HCT116 (cell line): ENCODE results near the gene LNPK.

Experiments used
- CTCF ChIP-seq, 3 experiments: fragments of 200-600 bp in 1 of 3; sonication (generic) in 1 of 3; IDR thresholded peaks in 2 of 3; conservative IDR thresholded peaks in 1 of 3; 2 replicates each; pipeline ENCODE4 v1.5.1; 2012 to 2017; ENCODE audit warnings: low read depth in 2 of 3, low read length in 2 of 3, antibody characterized with exemption in 1 of 3, borderline replicate concordance in 1 of 3, control low read depth in 1 of 3, mild to moderate bottlenecking in 1 of 3, mixed read lengths in 1 of 3, mixed run types in 1 of 3, moderate library complexity in 1 of 3; ENCODE audit not compliant: insufficient read depth in 1 of 3
- EGR1 ChIP-seq: IDR thresholded peaks from 2 replicates; pipeline ENCODE4 v1.6.1; 2012; ENCODE audit warnings: low read depth
- ELF1 ChIP-seq: IDR thresholded peaks from 2 replicates; pipeline ENCODE4 v1.6.1; 2012; ENCODE audit warnings: low read depth, borderline replicate concordance
- EZH2 ChIP-seq: fragments of 200-600 bp; sonication (generic); IDR thresholded peaks from 2 replicates; pipeline ENCODE4 v1.6.1; 2017; ENCODE audit warnings: antibody characterized with exemption, mixed run types
- EZH2phosphoT487 ChIP-seq: fragments of 200-600 bp; IDR thresholded peaks from 2 replicates; pipeline ENCODE4 v1.6.1; 2018; ENCODE audit warnings: antibody characterized with exemption, borderline replicate concordance
- FOSL1 ChIP-seq: IDR thresholded peaks from 2 replicates; pipeline ENCODE4 v1.6.1; 2012; ENCODE audit warnings: low read depth
- MAX ChIP-seq: IDR thresholded peaks from 2 replicates; pipeline ENCODE4 v1.6.1; 2012
- POLR2A ChIP-seq: IDR thresholded peaks from 2 replicates; pipeline ENCODE4 v1.7.0; 2011; ENCODE audit warnings: borderline replicate concordance; ENCODE audit not compliant: insufficient read depth, insufficient read length; ENCODE audit errors: extremely low read depth
- POLR2AphosphoS5 ChIP-seq: IDR thresholded peaks from 2 replicates; pipeline ENCODE4 v1.6.1; 2011; ENCODE audit warnings: mild to moderate bottlenecking, low read depth, low read length, moderate library complexity
- RAD21 ChIP-seq: IDR thresholded peaks from 2 replicates; pipeline ENCODE4 v1.6.1; 2012; ENCODE audit warnings: low read depth, mild to moderate bottlenecking
- SIN3A ChIP-seq: IDR thresholded peaks from 2 replicates; pipeline ENCODE4 v1.6.1; 2012; ENCODE audit warnings: low read depth
- SP1 ChIP-seq: IDR thresholded peaks from 2 replicates; pipeline ENCODE4 v1.6.1; 2012; ENCODE audit warnings: low read depth
- YY1 ChIP-seq: IDR thresholded peaks from 2 replicates; pipeline ENCODE4 v1.6.1; 2011; ENCODE audit warnings: low read length, low read depth, moderate library complexity, mild to moderate bottlenecking; ENCODE audit not compliant: insufficient replicate concordance; ENCODE audit errors: extremely low read depth

GRCh38 chr2:175918935-175919334 is 83.1 kb downstream of the LNPK start:
- TF ChIP-seq CTCF (IDR thresholded peaks at IDR 0.05 in 2 of 3, conservative IDR thresholded peaks at IDR 0.05 in 1 of 3; ENCODE audit: borderline replicate concordance in 1 of 3, insufficient read depth in 1 of 3, low read depth in 2 of 3, low read length in 2 of 3) = no peak
- TF ChIP-seq EZH2phosphoT487 = no peak
- TF ChIP-seq YY1 = no peak
- TF ChIP-seq POLR2A = no peak
- TF ChIP-seq POLR2AphosphoS5 = no peak
- no peak for TF ChIP-seq EZH2
- TF ChIP-seq SP1 = no peak
- no peak for TF ChIP-seq MAX
- TF ChIP-seq SIN3A = no peak
- TF ChIP-seq EGR1 = no peak
- TF ChIP-seq RAD21 = no peak
- TF ChIP-seq FOSL1 = no peak
- TF ChIP-seq ELF1 = no peak
